ENCODE results near the gene CANT1.

DNA sequence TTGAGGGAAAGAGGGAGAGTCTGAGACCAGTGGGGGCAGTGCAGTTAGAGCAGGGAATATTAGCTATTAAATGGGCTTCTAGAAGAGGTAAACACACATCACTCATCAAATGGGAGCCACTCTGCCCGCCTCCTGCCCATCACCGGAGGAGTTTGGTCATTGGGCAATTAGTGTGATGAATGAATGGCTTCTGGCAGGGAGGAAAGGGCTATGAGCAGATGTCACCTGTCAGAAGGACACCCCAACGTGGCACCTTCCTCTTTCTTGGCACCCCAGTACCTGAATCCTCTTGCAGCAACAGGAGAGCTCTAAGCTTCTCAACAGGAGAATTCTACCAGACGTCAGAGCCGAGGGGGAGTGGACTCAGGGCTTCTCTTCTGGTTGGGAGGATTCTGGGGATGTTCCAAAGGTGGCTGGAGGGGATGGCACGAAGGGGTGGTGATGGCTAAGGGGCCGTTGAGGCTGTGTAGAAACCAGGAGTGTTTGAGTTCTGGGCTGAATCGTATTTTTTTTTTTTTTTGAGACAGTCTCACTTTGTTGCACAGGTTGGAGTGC is 25.4 kb upstream of the CANT1 start:
- no peak for TF ChIP-seq POLR2A (IDR thresholded peaks at IDR 0.05; ENCODE audit: extremely low read depth, insufficient read length)
- TF ChIP-seq, protein P1, sequence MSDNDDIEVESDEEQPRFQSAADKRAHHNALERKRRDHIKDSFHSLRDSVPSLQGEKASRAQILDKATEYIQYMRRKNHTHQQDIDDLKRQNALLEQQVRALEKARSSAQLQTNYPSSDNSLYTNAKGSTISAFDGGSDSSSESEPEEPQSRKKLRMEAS (IDR thresholded peaks at IDR 0.05; ENCODE audit: low read depth, low read length), result no peak
- TF ChIP-seq, protein P2, sequence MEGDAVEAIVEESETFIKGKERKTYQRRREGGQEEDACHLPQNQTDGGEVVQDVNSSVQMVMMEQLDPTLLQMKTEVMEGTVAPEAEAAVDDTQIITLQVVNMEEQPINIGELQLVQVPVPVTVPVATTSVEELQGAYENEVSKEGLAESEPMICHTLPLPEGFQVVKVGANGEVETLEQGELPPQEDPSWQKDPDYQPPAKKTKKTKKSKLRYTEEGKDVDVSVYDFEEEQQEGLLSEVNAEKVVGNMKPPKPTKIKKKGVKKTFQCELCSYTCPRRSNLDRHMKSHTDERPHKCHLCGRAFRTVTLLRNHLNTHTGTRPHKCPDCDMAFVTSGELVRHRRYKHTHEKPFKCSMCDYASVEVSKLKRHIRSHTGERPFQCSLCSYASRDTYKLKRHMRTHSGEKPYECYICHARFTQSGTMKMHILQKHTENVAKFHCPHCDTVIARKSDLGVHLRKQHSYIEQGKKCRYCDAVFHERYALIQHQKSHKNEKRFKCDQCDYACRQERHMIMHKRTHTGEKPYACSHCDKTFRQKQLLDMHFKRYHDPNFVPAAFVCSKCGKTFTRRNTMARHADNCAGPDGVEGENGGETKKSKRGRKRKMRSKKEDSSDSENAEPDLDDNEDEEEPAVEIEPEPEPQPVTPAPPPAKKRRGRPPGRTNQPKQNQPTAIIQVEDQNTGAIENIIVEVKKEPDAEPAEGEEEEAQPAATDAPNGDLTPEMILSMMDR (IDR thresholded peaks at IDR 0.05; ENCODE audit: low read depth, low read length), result no peak
- no peak for TF ChIP-seq MYC (IDR thresholded peaks at IDR 0.05; ENCODE audit: low read depth, low read length)

All from NB4 (cell line).